ENCODE data around the gene UNC13A. TPM values are rescaled to one million over a fixed set of nuclear protein-coding genes. Genes with fewer than 3 reads are reported as not detected.

UNC13A gene
- total RNA-seq, 4 donors from 2014 or later = 0.06 to 0.22 TPM; not detected in 2

DNA sequence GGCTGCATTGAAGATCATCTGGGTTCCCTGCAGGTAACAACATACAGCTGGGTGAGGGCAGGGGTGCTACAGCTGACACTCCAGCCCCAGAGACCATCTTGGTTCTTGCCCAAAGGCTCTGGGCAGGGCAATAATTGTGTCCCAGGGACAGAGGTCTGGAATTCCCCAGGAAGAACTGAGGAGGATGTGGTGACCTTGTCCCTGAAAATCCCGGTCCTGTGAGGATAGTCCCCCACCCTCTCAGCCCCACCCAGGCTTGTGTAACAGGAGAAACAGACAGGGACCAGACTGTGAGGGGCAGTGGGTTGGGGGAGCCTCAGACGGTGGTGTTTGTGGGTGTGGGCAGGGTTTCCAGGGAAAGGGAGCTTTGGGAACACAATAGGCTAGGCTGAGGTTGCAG, 69.2 kb downstream of the UNC13A start:
- DNase-seq = no peak
- Histone ChIP-seq H3K27ac (no peak overlapping the region), H3K9me3 (peaks cover 0 to 11% (median 5%) of the 10 kb centered on the region in 3 donors), H3K4me1 (peaks cover 0 to 9% (median 4%) of the 10 kb centered on the region in 3 donors), H3K36me3 (no peaks in the 10 kb centered on the region), H3K4me3 (no peak overlapping the region), H3K27me3 (peaks cover 0 to 69% (median 5%) of the 10 kb centered on the region in 4 donors)
- 0 to 6% methylated on average over 1 to 2 of the region's 2 CpGs for WGBS, 2 donors
- TF ChIP-seq POLR2A (IDR thresholded peaks at IDR 0.05) = no peak
- TF ChIP-seq, protein P1, sequence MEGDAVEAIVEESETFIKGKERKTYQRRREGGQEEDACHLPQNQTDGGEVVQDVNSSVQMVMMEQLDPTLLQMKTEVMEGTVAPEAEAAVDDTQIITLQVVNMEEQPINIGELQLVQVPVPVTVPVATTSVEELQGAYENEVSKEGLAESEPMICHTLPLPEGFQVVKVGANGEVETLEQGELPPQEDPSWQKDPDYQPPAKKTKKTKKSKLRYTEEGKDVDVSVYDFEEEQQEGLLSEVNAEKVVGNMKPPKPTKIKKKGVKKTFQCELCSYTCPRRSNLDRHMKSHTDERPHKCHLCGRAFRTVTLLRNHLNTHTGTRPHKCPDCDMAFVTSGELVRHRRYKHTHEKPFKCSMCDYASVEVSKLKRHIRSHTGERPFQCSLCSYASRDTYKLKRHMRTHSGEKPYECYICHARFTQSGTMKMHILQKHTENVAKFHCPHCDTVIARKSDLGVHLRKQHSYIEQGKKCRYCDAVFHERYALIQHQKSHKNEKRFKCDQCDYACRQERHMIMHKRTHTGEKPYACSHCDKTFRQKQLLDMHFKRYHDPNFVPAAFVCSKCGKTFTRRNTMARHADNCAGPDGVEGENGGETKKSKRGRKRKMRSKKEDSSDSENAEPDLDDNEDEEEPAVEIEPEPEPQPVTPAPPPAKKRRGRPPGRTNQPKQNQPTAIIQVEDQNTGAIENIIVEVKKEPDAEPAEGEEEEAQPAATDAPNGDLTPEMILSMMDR (IDR thresholded peaks at IDR 0.05) = no peak
- intact Hi-C loops (cut with DNase I) = no loop called here

DNA sequence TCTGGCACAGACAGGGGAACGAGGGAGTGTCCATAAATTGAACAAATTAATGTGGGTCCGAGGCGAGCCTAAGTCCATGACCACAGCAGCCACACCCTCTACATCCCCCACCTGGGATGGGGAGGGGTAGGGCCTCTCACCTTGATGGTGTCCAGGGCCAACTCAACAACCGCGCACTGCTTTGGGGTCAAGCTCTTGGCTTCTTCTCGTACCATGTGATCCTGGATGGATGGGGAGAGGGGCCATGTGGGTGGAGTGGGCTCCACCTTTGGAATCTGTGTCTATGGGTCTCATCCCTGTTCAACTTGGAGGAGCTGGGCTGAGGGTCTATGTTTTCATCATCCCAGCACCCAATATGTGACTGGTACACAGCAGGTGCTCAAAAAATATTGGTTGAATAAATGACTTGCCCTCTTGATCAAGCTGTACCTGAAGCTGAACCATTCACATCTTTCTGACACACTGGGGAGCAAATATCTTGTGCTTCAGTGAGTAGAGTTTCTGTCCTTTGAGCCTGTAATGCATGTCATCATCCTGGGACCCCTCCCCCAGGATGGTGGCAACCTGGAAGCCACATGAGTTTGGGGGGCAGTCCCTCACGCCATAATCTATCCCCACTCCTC, 69.8 kb downstream of the UNC13A start:
- Histone ChIP-seq H3K9me3 (peaks cover 0 to 11% (median 5%) of the 10 kb centered on the region in 3 donors), H3K4me3 (no peak overlapping the region), H3K36me3 (no peaks in the 10 kb centered on the region), H3K4me1 (peaks cover 0 to 9% (median 4%) of the 10 kb centered on the region in 3 donors), H3K27ac (no peak overlapping the region), H3K27me3 (peaks cover 0 to 71% (median 5%) of the 10 kb centered on the region in 4 donors)
- intact Hi-C loops (cut with DNase I) = no loop called here
- TF ChIP-seq, protein P1 (IDR thresholded peaks at IDR 0.05) = no peak
- no peak for TF ChIP-seq POLR2A (IDR thresholded peaks at IDR 0.05)
- DNase-seq = no peak
- 73 to 93% methylated on average over 4 to 6 of the region's 7 CpGs for WGBS, 2 donors

DNA sequence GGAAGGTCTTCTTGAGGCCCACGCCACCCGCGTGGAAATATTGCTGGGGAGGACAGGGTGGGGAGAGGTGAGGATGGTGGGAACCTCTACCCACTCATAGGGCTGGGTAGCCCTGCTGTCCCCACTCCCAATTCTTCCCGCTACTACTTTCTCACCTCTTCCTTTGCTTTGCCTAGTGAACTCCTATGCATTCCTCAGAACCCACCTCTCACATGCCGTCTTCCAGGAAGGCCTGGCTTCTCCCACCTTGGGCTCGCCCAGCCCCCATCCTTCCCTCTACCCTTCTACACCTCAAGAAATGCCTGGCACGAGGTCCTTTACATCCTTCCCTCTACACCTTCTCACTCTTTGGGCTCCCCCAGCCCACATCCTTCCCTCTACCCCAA, 70.4 kb downstream of the UNC13A start:
- Histone ChIP-seq H3K27ac (no peak overlapping the region), H3K4me3 (no peak overlapping the region), H3K4me1 (peaks cover 0 to 9% (median 4%) of the 10 kb centered on the region in 3 donors), H3K27me3 (peaks cover 0 to 71% (median 5%) of the 10 kb centered on the region in 4 donors), H3K9me3 (peaks cover 0 to 11% (median 5%) of the 10 kb centered on the region in 3 donors), H3K36me3 (no peaks in the 10 kb centered on the region)
- intact Hi-C loops (cut with DNase I) = no loop called here
- WGBS, 2 donors = 75 to 89% methylated on average over 4 to 7 of the region's 7 CpGs
- no peak for DNase-seq
- TF ChIP-seq, protein P1 (IDR thresholded peaks at IDR 0.05) = no peak

DNA sequence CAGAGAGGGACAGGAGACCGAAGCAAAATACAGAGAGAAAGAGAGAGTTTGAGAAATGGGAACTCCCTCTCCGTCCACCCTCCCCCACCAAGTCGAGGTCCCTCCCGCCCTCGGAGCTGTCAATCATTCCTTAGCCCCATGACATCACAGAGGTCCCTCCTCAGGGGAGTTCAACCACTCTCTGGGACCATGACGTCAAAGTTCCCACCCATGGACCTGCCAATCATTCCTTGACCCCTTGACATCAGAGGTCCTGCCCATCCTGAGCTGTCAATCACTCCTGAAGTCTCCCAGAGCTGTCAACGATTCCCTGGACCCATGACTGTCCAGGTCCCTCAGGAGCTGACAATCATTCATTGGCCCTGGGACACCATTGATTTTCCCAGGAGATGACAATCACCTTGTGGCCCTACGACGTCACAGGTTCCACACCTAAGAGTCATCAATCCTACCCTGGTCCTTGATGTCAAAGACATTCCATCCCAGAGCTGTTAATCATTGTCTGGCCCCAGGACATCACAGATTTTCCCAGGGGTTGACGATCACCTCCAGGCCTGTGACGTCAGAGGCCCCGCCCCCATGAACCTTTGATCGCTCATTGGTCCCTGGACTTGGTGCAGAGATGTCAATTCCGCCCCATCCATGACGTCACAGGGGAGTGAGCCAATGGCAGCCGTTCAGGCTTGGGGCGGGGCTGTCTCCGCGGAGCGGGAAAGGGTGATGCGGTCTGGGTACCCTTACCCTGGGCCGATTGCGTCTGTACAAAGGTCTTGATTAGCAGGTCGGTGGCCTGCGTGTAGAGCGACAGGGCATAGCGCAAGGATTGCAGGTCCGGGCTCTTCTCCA, 71.0 kb downstream of the UNC13A start:
- TF ChIP-seq POLR2A (IDR thresholded peaks at IDR 0.05) = no peak
- TF ChIP-seq, protein P1 (IDR thresholded peaks at IDR 0.05) = no peak
- peak overlapping the region in 1 of 4 donors; percentile 17 for H3K4me3 ChIP-seq
- 54 to 62% methylated on average over 14 to 23 of the region's 28 CpGs for WGBS, 2 donors
- peaks cover 0 to 9% (median 4%) of the 10 kb centered on the region in 3 donors for H3K4me1 ChIP-seq
- intact Hi-C loops (cut with DNase I) = no loop called here
- H3K27ac ChIP-seq = no peak overlapping the region
- H3K9me3 ChIP-seq = peaks cover 0 to 9% (median 5%) of the 10 kb centered on the region in 3 donors
- no peaks in the 10 kb centered on the region for H3K36me3 ChIP-seq
- DNase-seq = no peak
- H3K27me3 ChIP-seq = peaks cover 0 to 74% (median 5%) of the 10 kb centered on the region in 4 donors

DNA sequence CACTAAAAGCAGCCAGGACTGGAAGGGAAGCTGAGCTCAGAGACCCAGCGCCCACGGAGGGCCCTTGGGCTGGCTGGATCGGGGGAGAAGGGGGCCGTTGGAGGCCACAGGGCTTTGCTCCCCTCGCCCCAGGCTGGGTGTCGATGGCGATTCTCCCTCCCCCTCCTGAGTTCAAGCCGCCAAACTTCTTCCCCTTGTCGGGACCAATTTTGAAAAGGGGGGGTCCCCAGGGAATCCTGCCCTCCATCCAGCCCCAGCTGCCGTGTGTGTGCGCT, 71.5 kb downstream of the UNC13A start:
- intact Hi-C loops (cut with DNase I) = no loop called here
- H3K4me3 ChIP-seq = peak overlapping the region in 1 of 4 donors; percentile 17
- DNase-seq = no peak
- H3K36me3 ChIP-seq = no peaks in the 10 kb centered on the region
- WGBS, 2 donors = 11 to 16% methylated on average over 6 to 11 of the region's 11 CpGs
- H3K27me3 ChIP-seq = peaks cover 0 to 77% (median 5%) of the 10 kb centered on the region in 4 donors
- TF ChIP-seq, protein P1 (IDR thresholded peaks at IDR 0.05) = no peak
- TF ChIP-seq POLR2A (IDR thresholded peaks at IDR 0.05) = no peak
- H3K27ac ChIP-seq = no peak overlapping the region
- H3K9me3 ChIP-seq = peaks cover 0 to 4% (median 0%) of the 10 kb centered on the region in 3 donors
- H3K4me1 ChIP-seq = peaks cover 0 to 9% (median 4%) of the 10 kb centered on the region in 3 donors
